OCI-LY7 (cell line): Measurements from ENCODE around the gene HS3ST4. TPM values are rescaled to one million over a fixed set of nuclear protein-coding genes. Genes with fewer than 3 reads are reported as not detected.

Experiments used
- BruUV-seq: library from RNA; stranded (reverse); fragments of 400-500 nt; replicated peaks from 2 replicates; lab custom pipeline; 2021; lab: Mats Ljungman, UMichigan
- CTCF ChIA-PET: fragments of 300-600 bp; sonication (Branson Sonifier 250); formaldehyde crosslinking; loops from one replicate; lab custom pipeline; 2022; ENCODE audit warnings: antibody characterized with exemption; ENCODE audit not compliant: unreplicated experiment; lab: Charles Lee
- POLR2A ChIA-PET: fragments of 300-600 bp; sonication (Branson Sonifier 250); formaldehyde crosslinking; loops from one replicate; lab custom pipeline; 2022; ENCODE audit warnings: antibody characterized with exemption; lab: Charles Lee
- DNase-seq: peaks from one replicate; pipeline ENCODE4 v3.0.0-alpha.2; 2015; ENCODE audit warnings: low spot score
- H2AFZ ChIP-seq: fragments of 200-600 bp; sonication (generic), shearing (Covaris generic); 2 replicates; pipeline ENCODE4 v1.6.1; 2014; ENCODE audit warnings: mild to moderate bottlenecking, antibody characterized with exemption, low read length, moderate library complexity
- H3K27ac ChIP-seq: fragments of 200-600 bp; sonication (generic); 2 replicates; pipeline ENCODE4 v1.5.1; 2014; ENCODE audit warnings: mixed run types, low read depth, mild to moderate bottlenecking, moderate library complexity, low read length, inconsistent platforms; ENCODE audit not compliant: poor library complexity, severe bottlenecking
- H3K36me3 ChIP-seq: fragments of 200-600 bp; sonication (generic); 2 replicates; pipeline ENCODE4 v1.6.1; 2014; ENCODE audit warnings: mild to moderate bottlenecking, antibody characterized with exemption, low read length, moderate library complexity, mixed read lengths; ENCODE audit not compliant: insufficient read depth
- H3K4me1 ChIP-seq: fragments of 200-600 bp; sonication (generic); 2 replicates; pipeline ENCODE4 v1.5.1; 2014; ENCODE audit warnings: mild to moderate bottlenecking, low read length; ENCODE audit not compliant: insufficient read depth, poor library complexity, severe bottlenecking
- H3K4me2 ChIP-seq: fragments of 200-600 bp; sonication (generic); 2 replicates; pipeline ENCODE4 v1.6.1; 2014; ENCODE audit warnings: mild to moderate bottlenecking, low read length
- H3K4me3 ChIP-seq: fragments of 200-600 bp; sonication (generic); 2 replicates; pipeline ENCODE4 v1.5.1; 2014; ENCODE audit warnings: mild to moderate bottlenecking, low read depth, low read length; ENCODE audit not compliant: poor library complexity, severe bottlenecking
- H3K79me2 ChIP-seq: fragments of 200-600 bp; sonication (generic); 2 replicates; pipeline ENCODE4 v1.6.1; 2016; ENCODE audit warnings: low read depth, mild to moderate bottlenecking, low read length, moderate library complexity, mixed read lengths; ENCODE audit not compliant: insufficient read depth
- H3K9me2 ChIP-seq: fragments of 200-600 bp; sonication (generic); 2 replicates; pipeline ENCODE4 v1.6.1; 2016; ENCODE audit warnings: mild to moderate bottlenecking, low read length, mixed read lengths; ENCODE audit not compliant: insufficient read depth
- H3K9me3 ChIP-seq: fragments of 200-600 bp; sonication (generic); 2 replicates; pipeline ENCODE4 v1.6.1; 2014; ENCODE audit warnings: mild to moderate bottlenecking, mixed run types, low read length, mixed read lengths
- H4K20me1 ChIP-seq: fragments of 200-600 bp; sonication (generic); 2 replicates; pipeline ENCODE4 v1.6.1; 2014; ENCODE audit warnings: mild to moderate bottlenecking, antibody characterized with exemption, low read length, moderate library complexity, mixed read lengths; ENCODE audit not compliant: insufficient read depth
- CTCF ChIP-seq: fragments of 200-600 bp; sonication (generic); conservative IDR thresholded peaks from 2 replicates; pipeline ENCODE4 v1.5.1; 2014; ENCODE audit warnings: mild to moderate bottlenecking, antibody characterized with exemption, low read length, moderate library complexity, mixed read lengths
- EZH2phosphoT487 ChIP-seq: fragments of 200-600 bp; sonication (generic); IDR thresholded peaks from 2 replicates; pipeline ENCODE4 v1.6.1; 2018; ENCODE audit warnings: low read depth, borderline replicate concordance, mild to moderate bottlenecking, mixed run types, antibody characterized with exemption, low read length, moderate library complexity, mixed read lengths
- intact Hi-C: fragments of 100-400 bp; cut with micrococcal nuclease; formaldehyde crosslinking; loops from one replicate; pipeline ENCODE4 v1.10.0; 2022; ENCODE audit not compliant: unreplicated experiment
- total RNA-seq, 2 experiments: library from RNA; depleted of rRNA in 1 of 2; stranded (reverse); fragments of >200 nt in 1 of 2; shearing (Covaris generic) in 1 of 2; gene quantifications; 2 replicates each; pipeline ENCODE4 v1.2.3, GENCODE V29; 2014 to 2022

Gene HS3ST4
- total RNA-seq, 2 experiments from 2014 or later, result not detected

GRCh38 chr16:25747160-25747758, 55.5 kb downstream of the HS3ST4 start:
- Histone ChIP-seq H3K4me3 (no peak overlapping the region), H3K27ac (no peak overlapping the region), H3K9me3 (no peaks in the 10 kb centered on the region), H3K79me2 (no peaks in the 10 kb centered on the region), H3K4me2 (no peak overlapping the region), H3K4me1 (no peaks in the 10 kb centered on the region), H4K20me1 (no peaks in the 10 kb centered on the region), H3K36me3 (no peaks in the 10 kb centered on the region), H2AFZ (no peak overlapping the region), H3K9me2 (no peaks in the 10 kb centered on the region)
- POLR2A ChIA-PET, result no interaction called here
- DNase-seq, result peak; percentile 13
- BruUV-seq, result no TSS peak
- TF ChIP-seq CTCF (no peak), EZH2phosphoT487 (no peak)
- intact Hi-C loops, result no loop called here
- CTCF ChIA-PET, result no interaction called here

GRCh38 chr16:25748092-25748654, 56.4 kb downstream of the HS3ST4 start:
- Histone ChIP-seq H3K9me2 (no peaks in the 10 kb centered on the region), H2AFZ (no peak overlapping the region), H3K27ac (no peak overlapping the region), H4K20me1 (no peaks in the 10 kb centered on the region), H3K9me3 (no peaks in the 10 kb centered on the region), H3K4me3 (no peak overlapping the region), H3K4me2 (no peak overlapping the region), H3K36me3 (no peaks in the 10 kb centered on the region), H3K79me2 (no peaks in the 10 kb centered on the region), H3K4me1 (no peaks in the 10 kb centered on the region)
- DNase-seq, result no peak
- CTCF ChIA-PET, result no interaction called here
- TF ChIP-seq CTCF (no peak), EZH2phosphoT487 (no peak)
- POLR2A ChIA-PET, result no interaction called here
- BruUV-seq, result no TSS peak
- intact Hi-C loops, result no loop called here

- Histone ChIP-seq H2AFZ (no peak overlapping the region), H3K36me3 (no peaks in the 10 kb centered on the region), H4K20me1 (no peaks in the 10 kb centered on the region), H3K4me1 (no peaks in the 10 kb centered on the region), H3K9me3 (no peaks in the 10 kb centered on the region), H3K4me2 (no peak overlapping the region), H3K9me2 (no peaks in the 10 kb centered on the region), H3K27ac (no peak overlapping the region), H3K4me3 (no peak overlapping the region), H3K79me2 (no peaks in the 10 kb centered on the region)
- ChIA-PET CTCF (no interaction called here), POLR2A (no interaction called here)
- TF ChIP-seq EZH2phosphoT487, result no peak
- DNase-seq, result no peak
- intact Hi-C loops, result no loop called here
- BruUV-seq, result no TSS peak
These were observed 58.9 kb downstream of the HS3ST4 start for GRCh38 chr16:25750488-25751216.
